Transverse colon (tissue), 3 donors: Measurements from ENCODE around the gene NRXN2.

Source experiments
- CTCF ChIP-seq, 5 experiments: fragments of 200-600 bp in 3 of 5; fragments of 450-650 bp in 2 of 5; sonication (generic) in 3 of 5; IDR thresholded peaks; 1 replicate in 2 of 5; 2 replicates in 3 of 5; pipeline ENCODE4 v1.5.1; 2016 to 2017; ENCODE audit warnings: antibody characterized with exemption in 5 of 5, inconsistent platforms in 3 of 5, mild to moderate bottlenecking in 2 of 5, moderate library complexity in 1 of 5
- EP300 ChIP-seq: sonication (generic); formaldehyde crosslinking; IDR thresholded peaks from one replicate; pipeline ENCODE4 v1.6.1; 2017; ENCODE audit warnings: antibody characterized with exemption, low read depth

DNA sequence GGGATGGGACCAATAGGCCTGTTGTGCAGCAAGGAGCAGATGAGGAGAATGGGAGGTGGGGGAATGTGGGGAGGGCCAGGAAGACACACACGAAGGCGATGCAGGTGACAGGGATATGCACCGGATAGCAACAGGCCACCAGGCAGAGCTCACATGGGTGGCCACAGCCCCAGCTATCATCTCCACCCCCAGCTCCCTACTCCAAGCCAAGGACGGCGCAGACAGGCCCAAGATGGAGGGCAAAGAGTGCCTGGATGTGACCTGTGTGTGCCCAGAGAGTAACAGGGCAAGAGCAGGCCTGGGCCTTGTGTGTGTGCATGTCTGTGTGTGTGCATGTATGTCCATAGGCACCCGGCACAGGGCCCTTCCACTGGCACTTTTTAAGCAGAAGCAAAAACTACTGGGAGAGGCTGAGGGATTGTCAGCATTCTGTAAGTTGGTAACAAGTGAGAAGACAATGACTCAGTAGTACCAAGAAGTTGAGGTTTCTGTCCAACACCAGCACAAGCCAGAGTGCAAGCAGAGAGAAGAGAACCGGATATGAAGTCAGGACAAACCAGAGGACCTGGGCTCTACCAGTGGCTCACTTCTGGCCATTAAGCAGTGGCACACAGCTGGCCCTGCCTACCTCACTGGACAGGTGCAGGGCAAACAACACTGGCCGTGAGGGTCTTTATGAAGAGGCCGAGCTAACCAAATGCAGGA is 36.4 kb downstream of the NRXN2 start:
- TF ChIP-seq EP300 (no peak), CTCF (IDR thresholded peaks at IDR 0.05) (no peak)
